Subcutaneous adipose tissue (tissue), 4 donors: ENCODE data around the gene CCS. TPM values are rescaled to one million over a fixed set of nuclear protein-coding genes. Genes with fewer than 3 reads are reported as not detected.

Experiments
- total RNA-seq, 4 donors: library from RNA; depleted of rRNA; stranded (reverse); fragments of >200 nt; gene quantifications; one replicate each; pipeline ENCODE4 v1.1.0, GENCODE V29; 2016
- TF ChIP-seq, protein P1 (sequence below): fragments of 450-650 bp; IDR thresholded peaks from one replicate; pipeline ENCODE4 v1.5.1; 2016; ENCODE audit warnings: low read depth, mild to moderate bottlenecking, control low read depth, antibody characterized with exemption, moderate library complexity

Gene CCS, protein sequence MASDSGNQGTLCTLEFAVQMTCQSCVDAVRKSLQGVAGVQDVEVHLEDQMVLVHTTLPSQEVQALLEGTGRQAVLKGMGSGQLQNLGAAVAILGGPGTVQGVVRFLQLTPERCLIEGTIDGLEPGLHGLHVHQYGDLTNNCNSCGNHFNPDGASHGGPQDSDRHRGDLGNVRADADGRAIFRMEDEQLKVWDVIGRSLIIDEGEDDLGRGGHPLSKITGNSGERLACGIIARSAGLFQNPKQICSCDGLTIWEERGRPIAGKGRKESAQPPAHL
- total RNA-seq, result 10 to 100 TPM; 17.6 to 35.6 (median 24.0) TPM

DNA sequence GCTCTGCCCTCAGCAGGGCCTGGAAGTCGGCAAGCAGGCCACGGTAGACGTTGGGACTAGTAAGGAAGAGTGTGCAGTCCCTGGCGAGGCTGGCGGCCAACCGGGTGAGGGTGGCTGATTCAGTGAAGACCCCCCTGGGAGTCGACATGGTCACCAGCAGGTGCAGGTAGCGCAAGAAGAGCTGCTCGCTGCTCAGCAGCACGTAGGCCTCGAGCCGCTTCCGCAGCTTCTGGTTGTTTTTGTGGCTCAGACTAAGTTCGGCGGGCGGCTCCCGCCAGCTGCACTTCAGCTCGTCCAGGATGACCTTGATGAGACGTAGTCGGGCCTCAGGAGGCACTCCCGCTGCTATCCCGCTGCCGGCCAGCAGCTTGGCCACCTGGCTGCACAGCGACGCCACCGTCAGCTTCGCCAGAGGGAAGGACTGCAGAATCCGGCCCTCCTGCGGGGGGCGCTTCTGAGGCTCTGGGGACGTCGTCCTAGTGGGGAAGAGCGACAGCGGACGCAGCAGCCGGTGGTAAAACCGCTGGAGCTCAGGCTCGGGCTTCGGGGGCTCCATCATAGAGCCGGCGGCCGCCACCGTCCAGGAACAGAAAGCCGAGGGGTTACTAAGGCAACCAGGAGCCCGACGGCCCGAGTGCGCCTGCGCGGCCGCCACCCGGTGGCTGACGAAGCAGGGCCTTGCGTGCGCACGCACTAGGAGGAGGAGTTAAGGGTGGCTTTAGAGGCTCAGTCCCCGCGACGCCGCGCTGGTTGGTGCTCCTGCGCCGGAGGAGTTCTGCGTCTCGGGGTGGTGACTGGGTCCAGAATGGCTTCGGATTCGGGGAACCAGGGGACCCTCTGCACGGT lies at the start of gene CCS, which contains the start of gene CCDC87:
Gene CCS (plus strand): TSS at position 729 of the 846 bp plus-strand sequence. CDS start 77 bp downstream, at position 806.
Gene CCDC87 (minus strand): TSS at position 607 of the 846 bp plus-strand sequence. CDS start 48 bp downstream, at position 559.
- TF ChIP-seq, protein P1, sequence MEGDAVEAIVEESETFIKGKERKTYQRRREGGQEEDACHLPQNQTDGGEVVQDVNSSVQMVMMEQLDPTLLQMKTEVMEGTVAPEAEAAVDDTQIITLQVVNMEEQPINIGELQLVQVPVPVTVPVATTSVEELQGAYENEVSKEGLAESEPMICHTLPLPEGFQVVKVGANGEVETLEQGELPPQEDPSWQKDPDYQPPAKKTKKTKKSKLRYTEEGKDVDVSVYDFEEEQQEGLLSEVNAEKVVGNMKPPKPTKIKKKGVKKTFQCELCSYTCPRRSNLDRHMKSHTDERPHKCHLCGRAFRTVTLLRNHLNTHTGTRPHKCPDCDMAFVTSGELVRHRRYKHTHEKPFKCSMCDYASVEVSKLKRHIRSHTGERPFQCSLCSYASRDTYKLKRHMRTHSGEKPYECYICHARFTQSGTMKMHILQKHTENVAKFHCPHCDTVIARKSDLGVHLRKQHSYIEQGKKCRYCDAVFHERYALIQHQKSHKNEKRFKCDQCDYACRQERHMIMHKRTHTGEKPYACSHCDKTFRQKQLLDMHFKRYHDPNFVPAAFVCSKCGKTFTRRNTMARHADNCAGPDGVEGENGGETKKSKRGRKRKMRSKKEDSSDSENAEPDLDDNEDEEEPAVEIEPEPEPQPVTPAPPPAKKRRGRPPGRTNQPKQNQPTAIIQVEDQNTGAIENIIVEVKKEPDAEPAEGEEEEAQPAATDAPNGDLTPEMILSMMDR, result no peak

DNA sequence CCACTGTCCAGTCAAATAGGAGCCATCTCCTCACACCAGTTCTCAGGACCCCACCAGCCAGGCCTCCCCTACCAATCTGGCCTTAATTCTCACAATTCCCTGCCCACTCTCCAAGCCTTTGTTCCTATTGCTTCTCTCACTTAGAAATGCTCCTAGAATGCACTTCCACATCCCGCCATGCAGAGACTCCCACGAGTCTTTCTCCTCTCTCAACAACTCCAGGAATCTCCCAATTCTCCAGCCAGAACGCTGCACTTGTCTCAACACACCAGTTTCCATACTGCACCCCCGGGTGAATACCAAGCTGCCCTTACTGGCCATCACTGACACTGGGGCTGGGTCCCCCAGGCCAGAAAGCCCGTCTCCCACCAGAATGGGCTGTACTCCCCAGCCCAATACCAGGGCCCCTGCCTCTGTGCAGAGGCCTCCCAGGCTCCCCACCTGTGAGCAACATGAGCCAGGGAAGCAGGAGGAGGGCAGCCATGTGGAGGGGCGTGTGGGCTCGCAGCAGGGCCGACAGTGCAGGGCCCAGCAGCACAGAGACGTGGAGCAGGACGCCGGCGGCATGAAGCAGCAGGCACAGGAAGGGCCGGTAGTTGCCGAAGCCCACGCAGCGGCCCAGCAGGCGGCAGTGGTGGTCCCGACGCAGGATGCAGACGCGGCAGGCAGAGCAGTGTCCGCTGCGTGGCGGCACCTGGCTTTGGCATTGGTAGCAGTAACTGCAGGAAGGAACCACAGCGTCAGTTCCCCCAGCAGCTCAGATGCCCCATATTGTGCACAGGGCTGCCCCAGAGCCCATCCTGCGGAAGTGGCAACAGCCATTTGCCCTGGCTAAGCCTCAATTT lies 49.5 kb upstream of the CCS start:
- TF ChIP-seq, protein P1, result no peak

GRCh38 chr11:66545701-66546367 lies 47.2 kb upstream of the CCS start, which contains the start of gene ZDHHC24:
Gene ZDHHC24 (minus strand): TSS chr11:66546048. CDS start chr11:66546003, 45 bp downstream.
- TF ChIP-seq, protein P1, result no peak

DNA sequence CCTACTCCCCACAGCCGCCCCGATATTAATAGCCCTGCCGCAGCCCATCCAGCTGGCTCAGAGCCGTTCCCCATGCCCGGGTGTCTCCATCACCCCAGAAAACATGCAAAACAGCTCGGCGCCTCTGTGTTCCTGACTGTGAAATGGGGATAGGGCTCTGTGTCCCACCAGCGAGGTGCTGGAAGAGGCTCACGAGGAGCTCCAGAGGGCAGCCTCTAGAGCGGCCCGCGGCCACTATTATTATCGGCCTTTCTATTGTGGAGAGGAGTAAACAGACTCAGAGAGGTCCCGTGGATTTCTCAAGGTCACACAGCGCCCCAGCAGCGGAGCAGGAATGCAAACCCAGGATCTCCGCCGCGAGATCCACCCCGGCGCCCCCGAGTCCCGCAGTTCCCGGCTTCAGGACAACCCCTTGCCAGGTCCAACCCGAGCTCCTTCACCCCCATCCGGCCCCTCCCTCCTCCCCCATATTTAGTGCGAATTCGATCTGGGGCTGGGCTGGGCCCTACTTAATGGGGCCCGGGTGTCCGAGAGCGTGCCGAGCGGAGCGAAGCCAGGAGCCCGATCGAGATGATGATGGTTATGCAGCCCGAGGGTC lies 46.5 kb upstream of the CCS start, which contains the start of gene ACTN3:
Gene ACTN3 (plus strand): TSS at position 536 of the 598 bp plus-strand sequence. CDS start 35 bp downstream, at position 571.
- TF ChIP-seq, protein P1, result no peak

DNA sequence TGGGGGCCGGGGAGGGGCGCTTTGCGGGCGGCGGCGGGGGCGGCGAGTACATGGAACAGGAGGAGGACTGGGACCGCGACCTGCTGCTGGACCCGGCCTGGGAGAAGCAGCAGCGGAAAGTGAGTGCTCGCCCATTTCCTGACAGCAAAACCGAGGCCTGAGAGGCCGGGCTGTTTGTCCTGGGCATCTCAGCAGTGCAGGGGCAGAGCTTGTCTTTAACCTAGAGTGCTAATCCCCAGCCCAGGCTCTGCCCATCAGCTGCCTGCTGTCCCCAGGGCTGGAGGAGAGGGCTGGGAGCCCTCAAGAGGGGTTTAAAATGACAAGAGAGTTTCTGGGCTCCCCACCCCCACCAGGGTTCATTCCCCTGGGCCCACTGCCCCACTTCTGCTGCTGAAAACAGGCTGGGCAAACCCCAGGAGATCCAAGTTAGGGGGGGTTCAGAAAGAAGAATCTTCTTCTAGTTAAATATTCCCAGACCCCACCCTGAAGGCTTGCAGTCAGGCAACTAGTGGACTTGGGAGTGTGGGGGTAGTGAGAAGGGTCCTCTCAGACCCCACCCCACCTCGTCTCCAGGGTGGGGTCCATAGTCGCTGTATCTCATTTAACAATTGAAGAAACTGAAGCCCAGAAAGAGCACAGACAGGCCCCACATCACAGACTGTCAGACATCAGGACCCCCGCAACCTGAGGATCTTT lies 45.9 kb upstream of the CCS start:
- TF ChIP-seq, protein P1, result no peak

- TF ChIP-seq, protein P1, result no peak
Measured at GRCh38 chr11:66547662-66548009, 45.3 kb upstream of the CCS start.
